Body of pancreas (tissue), 4 donors: ENCODE measurements around the gene GPR42.

Source experiments
- CTCF ChIP-seq, 7 experiments: fragments of 450-650 bp in 4 of 7; fragments of 200-600 bp in 3 of 7; sonication (generic) in 3 of 7; IDR thresholded peaks; one replicate each; pipeline ENCODE4 v1.5.1; 2016 to 2019; ENCODE audit warnings: antibody characterized with exemption in 7 of 7
- POLR2A ChIP-seq, 3 donors: fragments of 450-650 bp; IDR thresholded peaks; one replicate each; pipeline ENCODE4 v1.6.1; 2016; ENCODE audit warnings: antibody characterized with exemption in 3 of 3, mild to moderate bottlenecking in 2 of 3

GRCh38 chr19:35344511-35345031, 26.3 kb upstream of the GPR42 start:
- TF ChIP-seq CTCF (IDR thresholded peaks at IDR 0.05) (no peak), POLR2A (IDR thresholded peaks at IDR 0.05) (no peak)
